Esophagus squamous epithelium (tissue), 5 donors: ENCODE data around the gene WFDC13. TPM values are rescaled to one million over a fixed set of nuclear protein-coding genes. Genes with fewer than 3 reads are reported as not detected.

Experiments
- DNase-seq: peaks from one replicate; lab custom pipeline; 2025; lab: John Stamatoyannopoulos, UW
- H3K27ac ChIP-seq, 4 donors: fragments of 200-600 bp; sonication (generic); one replicate each; pipeline ENCODE4 v1.5.1; 2016 to 2019; ENCODE audit warnings: mild to moderate bottlenecking in 1 of 4
- H3K27me3 ChIP-seq, 4 donors: fragments of 200-600 bp; sonication (generic); 1 replicate in 3 of 4; 2 replicates in 1 of 4; pipeline versions ENCODE4 v1.5.1 to v1.6.0; 2017 to 2021; ENCODE audit warnings: antibody characterized with exemption in 1 of 4
- H3K36me3 ChIP-seq, 3 donors: fragments of 200-600 bp; sonication (generic); one replicate each; pipeline ENCODE4 v1.5.1; 2016 to 2019
- H3K4me1 ChIP-seq, 3 donors: fragments of 200-600 bp; sonication (generic); one replicate each; pipeline ENCODE4 v1.5.1; 2017 to 2019
- H3K4me3 ChIP-seq, 4 donors: fragments of 200-600 bp; sonication (generic); 1 replicate in 3 of 4; 2 replicates in 1 of 4; pipeline ENCODE4 v1.5.1; 2016 to 2019; ENCODE audit warnings: mild to moderate bottlenecking in 2 of 4, moderate library complexity in 1 of 4
- H3K9me3 ChIP-seq, 3 donors: fragments of 200-600 bp; sonication (generic); one replicate each; pipeline ENCODE4 v1.5.1; 2016 to 2019
- POLR2A ChIP-seq, 4 donors: fragments of 450-650 bp; IDR thresholded peaks; one replicate each; pipeline ENCODE4 v1.6.1; 2017; ENCODE audit warnings: antibody characterized with exemption in 4 of 4, mild to moderate bottlenecking in 4 of 4, moderate library complexity in 3 of 4
- WGBS, 2 donors: methylation state at CpG; one replicate each; pipeline ENCODE4 v1.1.5; 2018; 5-methylcytosine and 5-hydroxymethylcytosine counted together
- intact Hi-C: fragments of 100-400 bp; cut with DNase I; formaldehyde crosslinking; loops from one replicate; pipeline ENCODE4 v1.15.0; 2022
- total RNA-seq, 4 donors: library from RNA; depleted of rRNA; stranded (reverse); fragments of >200 nt; gene quantifications; one replicate each; pipeline ENCODE4 v1.1.0, GENCODE V29; 2016
- TF ChIP-seq, protein P1 (sequence below), 6 experiments: fragments of 450-650 bp in 4 of 6; fragments of 200-600 bp in 2 of 6; sonication (generic) in 2 of 6; IDR thresholded peaks; one replicate each; pipeline ENCODE4 v1.5.1; 2016 to 2019; ENCODE audit warnings: antibody characterized with exemption in 6 of 6, mild to moderate bottlenecking in 4 of 6, moderate library complexity in 4 of 6
- donor health status: DM: yes; HTN: yes; CAD: no.

The WFDC13 gene
- total RNA-seq, 4 donors from 2014 or later, result not detected

DNA sequence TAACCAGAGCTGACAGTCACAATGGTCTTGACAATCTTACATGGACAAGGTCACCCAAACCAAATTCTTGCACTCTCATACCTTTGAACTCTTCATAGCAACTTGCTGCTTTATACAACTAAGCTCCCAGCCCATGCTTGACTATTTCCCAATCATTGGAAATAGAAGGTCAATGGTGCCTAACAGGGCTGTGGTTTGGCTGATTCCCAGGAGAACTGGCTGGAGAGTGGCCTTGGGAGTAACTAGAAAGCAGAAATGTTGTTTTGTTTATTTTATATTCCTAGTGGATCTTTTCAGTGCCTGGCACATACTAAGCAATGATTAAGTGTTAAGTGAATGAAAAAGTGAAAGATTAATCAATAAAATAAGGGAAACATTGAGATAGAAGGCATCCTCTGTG, 23.3 kb downstream of the WFDC13 start:
- intact Hi-C loops, result no loop called here
- Histone ChIP-seq H3K4me3 (no peak overlapping the region), H3K4me1 (no peaks in the 10 kb centered on the region), H3K36me3 (no peaks in the 10 kb centered on the region), H3K9me3 (no peaks in the 10 kb centered on the region), H3K27ac (no peak overlapping the region), H3K27me3 (peaks cover 0 to 29% (median 0%) of the 10 kb centered on the region in 4 donors)
- TF ChIP-seq, protein P1, sequence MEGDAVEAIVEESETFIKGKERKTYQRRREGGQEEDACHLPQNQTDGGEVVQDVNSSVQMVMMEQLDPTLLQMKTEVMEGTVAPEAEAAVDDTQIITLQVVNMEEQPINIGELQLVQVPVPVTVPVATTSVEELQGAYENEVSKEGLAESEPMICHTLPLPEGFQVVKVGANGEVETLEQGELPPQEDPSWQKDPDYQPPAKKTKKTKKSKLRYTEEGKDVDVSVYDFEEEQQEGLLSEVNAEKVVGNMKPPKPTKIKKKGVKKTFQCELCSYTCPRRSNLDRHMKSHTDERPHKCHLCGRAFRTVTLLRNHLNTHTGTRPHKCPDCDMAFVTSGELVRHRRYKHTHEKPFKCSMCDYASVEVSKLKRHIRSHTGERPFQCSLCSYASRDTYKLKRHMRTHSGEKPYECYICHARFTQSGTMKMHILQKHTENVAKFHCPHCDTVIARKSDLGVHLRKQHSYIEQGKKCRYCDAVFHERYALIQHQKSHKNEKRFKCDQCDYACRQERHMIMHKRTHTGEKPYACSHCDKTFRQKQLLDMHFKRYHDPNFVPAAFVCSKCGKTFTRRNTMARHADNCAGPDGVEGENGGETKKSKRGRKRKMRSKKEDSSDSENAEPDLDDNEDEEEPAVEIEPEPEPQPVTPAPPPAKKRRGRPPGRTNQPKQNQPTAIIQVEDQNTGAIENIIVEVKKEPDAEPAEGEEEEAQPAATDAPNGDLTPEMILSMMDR (IDR thresholded peaks at IDR 0.05), result no peak
- TF ChIP-seq POLR2A (IDR thresholded peaks at IDR 0.05), result no peak
- DNase-seq, result no peak

- Histone ChIP-seq H3K27ac (no peak overlapping the region), H3K27me3 (peaks cover 0 to 29% (median 0%) of the 10 kb centered on the region in 4 donors), H3K4me3 (no peak overlapping the region), H3K9me3 (peaks cover 0 to 8% (median 0%) of the 10 kb centered on the region in 3 donors), H3K36me3 (no peaks in the 10 kb centered on the region), H3K4me1 (no peaks in the 10 kb centered on the region)
- DNase-seq, result no peak
- no peak for TF ChIP-seq POLR2A (IDR thresholded peaks at IDR 0.05)
- TF ChIP-seq, protein P1 (IDR thresholded peaks at IDR 0.05), result no peak
- intact Hi-C loops, result no loop called here
- WGBS, 2 donors, result 35 to 50% methylated on average over 2 of the region's 2 CpGs
Measured at GRCh38 chr20:45727044-45727443, 25.2 kb downstream of the WFDC13 start.

GRCh38 chr20:45732199-45732598, 30.4 kb downstream of the WFDC13 start:
- H3K4me1 ChIP-seq, result no peaks in the 10 kb centered on the region
- DNase-seq, result no peak
- intact Hi-C loops, result no loop called here
- peaks cover 0 to 16% (median 0%) of the 10 kb centered on the region in 4 donors for H3K27me3 ChIP-seq
- H3K27ac ChIP-seq, result no peak overlapping the region
- no peaks in the 10 kb centered on the region for H3K36me3 ChIP-seq
- H3K4me3 ChIP-seq, result no peak overlapping the region
- TF ChIP-seq, protein P1 (IDR thresholded peaks at IDR 0.05), result no peak
- TF ChIP-seq POLR2A (IDR thresholded peaks at IDR 0.05), result no peak
- H3K9me3 ChIP-seq, result peaks cover 0 to 17% (median 0%) of the 10 kb centered on the region in 3 donors

DNA sequence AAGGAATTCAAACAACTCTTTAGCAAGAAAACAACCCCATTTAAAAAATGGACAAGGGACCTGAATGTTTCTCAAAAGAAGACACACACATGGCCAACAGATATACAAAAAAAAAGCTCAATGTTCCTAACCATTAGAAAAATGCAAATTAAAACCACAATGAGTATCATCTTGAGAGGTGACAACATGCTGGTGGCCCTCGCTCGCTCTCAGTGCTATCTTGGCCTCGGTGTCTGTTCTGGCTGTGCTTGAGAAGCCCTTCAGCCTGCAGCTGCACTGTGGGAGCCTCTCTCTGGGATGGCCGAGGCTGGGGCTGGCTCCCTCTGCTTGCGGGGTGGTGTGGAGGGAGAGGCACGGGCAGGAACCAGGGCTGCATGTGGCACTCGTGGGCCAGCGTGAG, 33.7 kb downstream of the WFDC13 start:
- DNase-seq, result no peak
- intact Hi-C loops, result no loop called here
- Histone ChIP-seq H3K4me3 (no peak overlapping the region), H3K27ac (no peak overlapping the region), H3K27me3 (peaks cover 0 to 15% (median 0%) of the 10 kb centered on the region in 4 donors), H3K9me3 (peaks cover 0 to 17% (median 0%) of the 10 kb centered on the region in 3 donors), H3K36me3 (no peaks in the 10 kb centered on the region), H3K4me1 (no peaks in the 10 kb centered on the region)
- TF ChIP-seq, protein P1 (IDR thresholded peaks at IDR 0.05), result no peak
- TF ChIP-seq POLR2A (IDR thresholded peaks at IDR 0.05), result no peak
- 55 to 58% methylated on average over 3 to 4 of the region's 8 CpGs for WGBS, 2 donors

DNA sequence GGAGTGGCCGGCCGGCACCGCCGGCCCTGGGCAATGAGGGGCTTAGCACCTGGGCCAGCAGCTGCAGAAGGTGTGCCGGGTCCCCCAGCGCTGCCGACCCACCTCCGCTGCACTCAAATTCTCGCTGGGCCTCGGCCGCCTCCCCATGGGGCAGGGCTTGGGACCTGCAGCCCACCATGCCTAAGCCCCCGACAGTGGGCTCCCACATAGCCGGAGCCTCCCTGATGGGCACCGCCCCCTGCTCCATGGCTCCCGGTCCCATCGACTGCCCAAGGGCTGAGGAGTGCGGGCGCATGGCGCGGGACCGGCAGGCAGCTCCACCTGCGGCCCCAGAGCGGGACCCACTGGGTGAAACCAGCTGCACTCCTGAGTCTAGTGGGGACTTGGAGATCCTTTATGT, 34.1 kb downstream of the WFDC13 start:
- Histone ChIP-seq H3K27ac (no peak overlapping the region), H3K4me1 (no peaks in the 10 kb centered on the region), H3K4me3 (no peak overlapping the region), H3K27me3 (peaks cover 0 to 20% (median 0%) of the 10 kb centered on the region in 4 donors), H3K36me3 (no peaks in the 10 kb centered on the region), H3K9me3 (peaks cover 0 to 17% (median 0%) of the 10 kb centered on the region in 3 donors)
- no peak for TF ChIP-seq POLR2A (IDR thresholded peaks at IDR 0.05)
- TF ChIP-seq, protein P1 (IDR thresholded peaks at IDR 0.05), result no peak
- no peak for DNase-seq
- 87% methylated on average over 9 of the region's 23 CpGs; no CpG with 5 or more reads in 1 of the 2 donors for WGBS, 2 donors
- intact Hi-C loops, result no loop called here
